ENCODE measurements around the gene SEMA3A. TPM values are rescaled to one million over a fixed set of nuclear protein-coding genes. Genes with fewer than 3 reads are reported as not detected.

Gene SEMA3A
- total RNA-seq, 1 donor from 2014 or later: 0.75 TPM

DNA sequence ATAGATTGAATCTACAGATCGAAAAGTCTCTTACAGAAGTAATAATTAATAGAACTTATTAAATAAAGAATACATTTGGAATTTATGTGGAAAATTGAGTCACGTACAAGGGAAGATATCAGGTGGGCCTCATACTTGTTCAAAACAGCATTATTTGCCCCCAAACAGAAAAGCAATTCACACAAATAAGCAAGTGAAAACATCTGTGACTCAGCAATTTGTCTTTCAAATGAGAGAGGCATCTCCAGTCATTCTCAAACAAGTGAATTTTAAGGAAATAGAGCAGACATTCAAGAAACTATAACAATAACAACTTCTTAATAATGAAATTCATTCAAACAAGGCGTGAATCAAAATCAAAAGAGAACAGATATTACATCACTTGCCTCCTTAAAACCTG lies 50.1 kb downstream of the SEMA3A start:
- intact Hi-C loops (cut with DNase I): no loop called here
- DNase-seq (ENCODE audit: low spot score in 2 of 2): no peak
- Histone ChIP-seq H3K36me3 (no peaks in the 10 kb centered on the region), H3K4me3 (no peak overlapping the region), H3K9me3 (no peaks in the 10 kb centered on the region), H3K27ac (no peak overlapping the region), H3K27me3 (no peaks in the 10 kb centered on the region), H3K4me1 (no peaks in the 10 kb centered on the region)
- TF ChIP-seq, protein P1, sequence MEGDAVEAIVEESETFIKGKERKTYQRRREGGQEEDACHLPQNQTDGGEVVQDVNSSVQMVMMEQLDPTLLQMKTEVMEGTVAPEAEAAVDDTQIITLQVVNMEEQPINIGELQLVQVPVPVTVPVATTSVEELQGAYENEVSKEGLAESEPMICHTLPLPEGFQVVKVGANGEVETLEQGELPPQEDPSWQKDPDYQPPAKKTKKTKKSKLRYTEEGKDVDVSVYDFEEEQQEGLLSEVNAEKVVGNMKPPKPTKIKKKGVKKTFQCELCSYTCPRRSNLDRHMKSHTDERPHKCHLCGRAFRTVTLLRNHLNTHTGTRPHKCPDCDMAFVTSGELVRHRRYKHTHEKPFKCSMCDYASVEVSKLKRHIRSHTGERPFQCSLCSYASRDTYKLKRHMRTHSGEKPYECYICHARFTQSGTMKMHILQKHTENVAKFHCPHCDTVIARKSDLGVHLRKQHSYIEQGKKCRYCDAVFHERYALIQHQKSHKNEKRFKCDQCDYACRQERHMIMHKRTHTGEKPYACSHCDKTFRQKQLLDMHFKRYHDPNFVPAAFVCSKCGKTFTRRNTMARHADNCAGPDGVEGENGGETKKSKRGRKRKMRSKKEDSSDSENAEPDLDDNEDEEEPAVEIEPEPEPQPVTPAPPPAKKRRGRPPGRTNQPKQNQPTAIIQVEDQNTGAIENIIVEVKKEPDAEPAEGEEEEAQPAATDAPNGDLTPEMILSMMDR (IDR thresholded peaks at IDR 0.05): no peak

DNA sequence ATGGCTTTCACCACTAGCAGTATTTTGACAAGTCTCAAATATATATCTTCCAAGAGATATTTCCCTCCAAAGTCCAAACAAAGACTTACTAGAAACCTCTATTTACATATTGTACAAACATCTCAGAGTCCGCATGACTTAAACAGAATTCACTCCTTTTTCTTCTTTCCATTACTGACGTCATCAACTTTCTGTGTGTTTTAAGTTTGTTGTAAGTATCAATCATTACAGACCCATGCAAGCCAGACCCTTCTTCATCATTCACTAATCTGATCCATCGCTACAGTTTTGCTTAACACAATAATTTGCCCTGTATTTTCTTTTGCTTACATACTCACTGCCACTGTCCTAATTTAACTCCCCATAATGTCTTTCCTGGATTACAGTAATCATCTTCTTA lies 51.9 kb downstream of the SEMA3A start:
- H3K27me3 ChIP-seq: no peaks in the 10 kb centered on the region
- intact Hi-C loops (cut with DNase I): no loop called here
- no peaks in the 10 kb centered on the region for H3K9me3 ChIP-seq
- H3K4me3 ChIP-seq: no peak overlapping the region
- H3K4me1 ChIP-seq: no peaks in the 10 kb centered on the region
- no peak overlapping the region for H3K27ac ChIP-seq
- TF ChIP-seq, protein P1 (IDR thresholded peaks at IDR 0.05): no peak
- DNase-seq (ENCODE audit: low spot score in 2 of 2): no peak
- no peaks in the 10 kb centered on the region for H3K36me3 ChIP-seq

DNA sequence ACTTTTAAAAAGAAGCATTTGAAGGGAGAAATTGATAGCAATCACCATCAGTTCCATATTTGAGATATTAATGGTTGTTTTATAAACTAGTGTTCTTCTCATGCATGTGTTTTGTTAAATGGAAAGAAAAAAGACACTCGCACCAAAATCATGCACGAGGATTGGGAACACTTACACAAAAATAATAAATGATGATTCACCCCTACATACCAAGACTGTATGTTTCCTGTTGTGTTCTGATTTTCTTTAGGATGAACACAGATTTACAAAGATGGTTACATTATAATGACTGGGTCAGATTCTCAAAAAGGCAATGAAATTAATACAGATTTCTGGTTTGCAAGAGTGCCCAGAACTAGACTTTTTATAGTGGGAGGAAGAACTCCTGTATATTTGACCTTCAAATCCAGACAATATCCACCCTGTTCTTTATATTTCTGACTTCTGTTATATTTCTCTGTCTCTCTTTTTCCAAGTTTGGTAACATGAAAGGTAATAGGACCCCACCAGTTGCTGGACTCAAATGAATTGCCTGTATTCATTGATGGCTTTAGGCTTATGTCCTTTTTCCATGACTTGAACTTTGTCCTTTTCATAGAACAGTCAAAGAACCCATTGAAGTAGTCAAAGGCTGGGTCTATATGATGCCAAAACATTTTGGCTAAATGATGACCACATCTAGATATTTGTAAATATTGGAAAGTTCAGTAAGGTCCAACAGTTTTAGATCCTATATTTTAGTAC lies 54.4 kb downstream of the SEMA3A start:
- Histone ChIP-seq H3K4me1 (no peaks in the 10 kb centered on the region), H3K4me3 (no peak overlapping the region), H3K27me3 (no peaks in the 10 kb centered on the region), H3K9me3 (no peaks in the 10 kb centered on the region), H3K36me3 (no peaks in the 10 kb centered on the region), H3K27ac (no peak overlapping the region)
- DNase-seq (ENCODE audit: low spot score in 2 of 2): no peak
- intact Hi-C loops (cut with DNase I): no loop called here
- TF ChIP-seq, protein P1 (IDR thresholded peaks at IDR 0.05): no peak

- no peak overlapping the region for H3K27ac ChIP-seq
- TF ChIP-seq, protein P1 (IDR thresholded peaks at IDR 0.05): no peak
- intact Hi-C loops (cut with DNase I): no loop called here
Observed at GRCh38 chr7:84138411-84138810, 56.2 kb downstream of the SEMA3A start.

GRCh38 chr7:84137812-84138211 lies 56.8 kb downstream of the SEMA3A start:
- H3K9me3 ChIP-seq: no peaks in the 10 kb centered on the region
- no peaks in the 10 kb centered on the region for H3K4me1 ChIP-seq
- H3K27me3 ChIP-seq: no peaks in the 10 kb centered on the region
- H3K4me3 ChIP-seq: no peak overlapping the region
- no peak overlapping the region for H3K27ac ChIP-seq
- TF ChIP-seq, protein P1 (IDR thresholded peaks at IDR 0.05): no peak
- no peak for DNase-seq (ENCODE audit: low spot score in 2 of 2)
- H3K36me3 ChIP-seq: no peaks in the 10 kb centered on the region
- intact Hi-C loops (cut with DNase I): no loop called here

More at GRCh38 chr7:84138411-84138810, 56.2 kb downstream of the SEMA3A start:
- no peaks in the 10 kb centered on the region for H3K27me3 ChIP-seq
- no peaks in the 10 kb centered on the region for H3K36me3 ChIP-seq
- H3K9me3 ChIP-seq: no peaks in the 10 kb centered on the region
- no peak for DNase-seq (ENCODE audit: low spot score in 2 of 2)
- no peaks in the 10 kb centered on the region for H3K4me1 ChIP-seq
- H3K4me3 ChIP-seq: no peak overlapping the region

Measured in ascending aorta (tissue), 2 donors.